Naive thymus-derived CD4-positive, alpha-beta T cell (primary cell): Measurements from ENCODE around the gene ATF2. TPM values are rescaled to one million over a fixed set of nuclear protein-coding genes. Genes with fewer than 3 reads are reported as not detected.

Experiments used
- ATAC-seq: fragments of 150-1000 bp; cut with Tn5 transposase; 2 replicates; pipeline ENCODE4 v1.10.0; 2021; ENCODE audit warnings: mild to moderate bottlenecking, moderate library complexity
- CTCF ChIA-PET: fragments of 350-600 bp; sonication (Branson Sonifier 250); formaldehyde crosslinking; loops from one replicate; lab custom pipeline; 2021; ENCODE audit warnings: antibody characterized with exemption; lab: Charles Lee
- POLR2A ChIA-PET: fragments of 350-600 bp; sonication (Branson Sonifier 250); formaldehyde crosslinking; loops from one replicate; lab custom pipeline; 2021; ENCODE audit warnings: antibody characterized with exemption, inconsistent platforms; lab: Charles Lee
- DNase-seq, 9 donors: peaks; one replicate each; pipeline versions ENCODE4 v3.0.0 to v3.0.0-alpha.2; 2020 to 2022; ENCODE audit warnings: mixed read lengths in 1 of 9
- H3K27ac ChIP-seq: one replicate; pipeline ENCODE4 v1.7.0; 2013; ENCODE audit warnings: mild to moderate bottlenecking, low read depth, low read length, moderate library complexity
- H3K27me3 ChIP-seq, 2 donors: one replicate each; pipeline ENCODE4 v1.7.0; 2013; ENCODE audit warnings: low read length in 2 of 2, mild to moderate bottlenecking in 2 of 2, moderate library complexity in 2 of 2; ENCODE audit not compliant: control insufficient read depth in 2 of 2, insufficient read depth in 2 of 2
- H3K36me3 ChIP-seq, 3 experiments: 1 replicate in 2 of 3; 2 replicates in 1 of 3; pipeline ENCODE4 v1.7.0; 2013; ENCODE audit warnings: low read length in 3 of 3, mild to moderate bottlenecking in 3 of 3, moderate library complexity in 1 of 3; ENCODE audit not compliant: insufficient read depth in 3 of 3, control insufficient read depth in 2 of 3
- H3K4me1 ChIP-seq, 2 donors: one replicate each; pipeline ENCODE4 v1.7.0; 2013; ENCODE audit warnings: low read length in 2 of 2, mild to moderate bottlenecking in 2 of 2, moderate library complexity in 1 of 2; ENCODE audit not compliant: control insufficient read depth in 2 of 2, insufficient read depth in 2 of 2
- H3K4me3 ChIP-seq: 2 replicates; pipeline ENCODE4 v1.7.0; 2013; ENCODE audit warnings: mild to moderate bottlenecking, low read length
- H3K9me3 ChIP-seq, 3 experiments: 1 replicate in 2 of 3; 2 replicates in 1 of 3; pipeline ENCODE4 v1.7.0; 2013; ENCODE audit warnings: low read length in 3 of 3; ENCODE audit not compliant: control insufficient read depth in 2 of 3
- H3K27ac Mint-ChIP-seq, 9 donors: one replicate each; pipeline ENCODE4 v1.8.0; 2020 to 2022; ENCODE audit warnings: mixed read lengths in 9 of 9, mild to moderate bottlenecking in 8 of 9, moderate library complexity in 5 of 9, inconsistent platforms in 2 of 9
- H3K27me3 Mint-ChIP-seq, 5 donors: one replicate each; pipeline ENCODE4 v1.8.0; 2021 to 2022; ENCODE audit warnings: mixed read lengths in 5 of 5, mild to moderate bottlenecking in 1 of 5
- H3K36me3 Mint-ChIP-seq, 5 donors: one replicate each; pipeline ENCODE4 v1.8.0; 2020 to 2022; ENCODE audit warnings: mixed read lengths in 5 of 5, mild to moderate bottlenecking in 3 of 5, inconsistent platforms in 1 of 5
- H3K4me1 Mint-ChIP-seq, 7 donors: one replicate each; pipeline ENCODE4 v1.8.0; 2020 to 2022; ENCODE audit warnings: mixed read lengths in 7 of 7, mild to moderate bottlenecking in 3 of 7, inconsistent platforms in 1 of 7
- H3K4me3 Mint-ChIP-seq, 10 donors: one replicate each; pipeline ENCODE4 v1.8.0; 2020 to 2022; ENCODE audit warnings: mild to moderate bottlenecking in 10 of 10, mixed read lengths in 10 of 10, moderate library complexity in 6 of 10, inconsistent platforms in 2 of 10
- H3K9me3 Mint-ChIP-seq, 11 donors: one replicate each; pipeline ENCODE4 v1.8.0; 2020 to 2022; ENCODE audit warnings: mixed read lengths in 11 of 11, mild to moderate bottlenecking in 4 of 11, inconsistent platforms in 1 of 11, moderate library complexity in 1 of 11
- intact Hi-C, 2 donors: fragments of 100-400 bp; cut with micrococcal nuclease; formaldehyde crosslinking; loops; one replicate each; pipeline ENCODE4 v1.15.1; 2023
- polyA plus RNA-seq, 2 donors: library from polyadenylated mRNA; unstranded; fragments of 300-500 nt; fragmentation: Illumina TruSeq; gene quantifications; one replicate each; pipeline ENCODE4 v1.2.3, GENCODE V29; 2021
- total RNA-seq, 6 experiments: library from RNA in 5 of 6; stranded (reverse) in 5 of 6; gene quantifications; 1 replicate in 5 of 6; 2 replicates in 1 of 6; pipeline ENCODE4 v1.2.3 and lab custom pipeline; 2021 to 2026

Gene ATF2
- total and polyA plus RNA-seq, 7 experiments from 2014 or later: 29.6 to 67.2 (median 58.7) TPM

DNA sequence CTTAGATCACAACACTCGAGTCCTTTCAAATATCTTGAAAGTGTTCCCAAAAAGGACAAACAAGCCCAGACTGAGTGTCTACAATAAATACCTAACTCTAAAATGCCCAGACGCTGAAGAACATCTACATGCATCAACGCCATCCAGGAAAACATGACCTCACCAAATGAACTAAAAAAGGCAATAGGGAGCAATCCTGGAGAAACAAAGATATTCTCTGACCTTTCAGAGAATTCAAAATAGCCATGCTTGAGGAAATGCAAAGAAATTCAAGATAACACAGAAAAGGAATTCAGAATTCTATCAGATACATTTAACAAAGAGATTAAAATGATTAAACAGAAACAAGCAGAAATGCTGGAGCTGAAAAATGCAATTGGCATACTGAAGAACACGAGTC is 101.6 kb downstream of the ATF2 start:
- ChIA-PET POLR2A (no interaction called here), CTCF (no interaction called here)
- H3K36me3 ChIP-seq: no peaks in the 10 kb centered on the region
- H3K4me3 ChIP-seq: no peak overlapping the region
- H3K27ac ChIP-seq: no peak overlapping the region
- H3K36me3 Mint-ChIP-seq: peaks cover 7 to 59% (median 44%) of the 10 kb centered on the region in 5 donors
- no peaks in the 10 kb centered on the region for H3K9me3 Mint-ChIP-seq
- intact Hi-C loops: no loop called here
- ATAC-seq: no peak
- peaks cover 5 to 14% (median 7%) of the 10 kb centered on the region in 7 donors for H3K4me1 Mint-ChIP-seq
- no peak overlapping the region for H3K4me3 Mint-ChIP-seq
- H3K4me1 ChIP-seq: no peaks in the 10 kb centered on the region
- H3K27me3 ChIP-seq: no peaks in the 10 kb centered on the region
- no peak for DNase-seq
- no peaks in the 10 kb centered on the region for H3K27me3 Mint-ChIP-seq
- no peak overlapping the region for H3K27ac Mint-ChIP-seq
- H3K9me3 ChIP-seq: no peaks in the 10 kb centered on the region

DNA sequence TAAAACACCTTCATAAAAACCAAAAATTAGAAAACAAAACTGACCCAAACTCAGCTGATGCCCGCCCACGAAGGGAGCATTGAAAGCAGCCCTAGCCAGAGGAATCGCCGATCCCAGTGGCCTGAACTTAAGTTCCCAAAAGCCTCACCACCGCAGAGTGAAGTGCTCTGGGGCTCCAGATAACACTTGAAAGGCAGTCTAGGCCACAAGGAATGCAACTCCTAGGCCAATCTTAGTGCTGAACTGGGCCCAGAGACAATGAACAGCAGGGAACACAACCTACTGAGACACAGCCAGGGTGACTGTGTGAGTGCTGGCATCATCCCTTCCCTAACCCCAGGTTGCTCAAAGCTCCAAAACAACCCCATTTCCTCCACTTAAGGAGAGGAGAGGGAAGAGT is 103.2 kb downstream of the ATF2 start:
- Mint-ChIP-seq H3K9me3 (no peaks in the 10 kb centered on the region), H3K4me3 (no peak overlapping the region), H3K36me3 (peaks cover 7 to 56% (median 44%) of the 10 kb centered on the region in 5 donors), H3K4me1 (peaks cover 5 to 16% (median 10%) of the 10 kb centered on the region in 7 donors), H3K27me3 (no peaks in the 10 kb centered on the region), H3K27ac (no peak overlapping the region)
- Histone ChIP-seq H3K36me3 (no peaks in the 10 kb centered on the region), H3K27ac (no peak overlapping the region), H3K4me1 (no peaks in the 10 kb centered on the region), H3K27me3 (no peaks in the 10 kb centered on the region), H3K9me3 (no peaks in the 10 kb centered on the region), H3K4me3 (no peak overlapping the region)
- intact Hi-C loops: no loop called here
- POLR2A ChIA-PET: no interaction called here
- CTCF ChIA-PET: no interaction called here
- DNase-seq (no peak), ATAC-seq (no peak)

DNA sequence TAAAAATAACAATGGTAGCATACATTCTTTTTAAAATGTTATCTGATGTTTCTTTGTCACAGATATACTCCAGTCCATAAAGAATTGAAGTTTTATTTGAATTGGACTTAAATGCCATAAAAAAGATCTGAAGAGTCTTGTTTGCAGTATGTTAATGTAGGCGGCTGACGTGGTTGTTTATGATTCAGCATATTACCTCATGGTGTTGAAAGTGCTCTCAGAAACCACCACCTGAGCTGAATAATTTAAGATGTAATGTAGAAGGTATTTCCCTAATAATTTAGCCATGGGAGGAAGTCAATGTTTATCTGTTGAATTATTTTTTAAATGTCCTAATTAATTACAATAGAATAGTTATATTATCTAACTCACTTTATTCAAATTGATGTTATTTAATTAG is 104.3 kb downstream of the ATF2 start:
- Histone ChIP-seq H3K27me3 (no peaks in the 10 kb centered on the region), H3K4me3 (no peak overlapping the region), H3K9me3 (no peaks in the 10 kb centered on the region), H3K27ac (no peak overlapping the region), H3K4me1 (no peaks in the 10 kb centered on the region), H3K36me3 (no peaks in the 10 kb centered on the region)
- peaks cover 0 to 1% (median 0%) of the 10 kb centered on the region in 11 donors for H3K9me3 Mint-ChIP-seq
- H3K4me1 Mint-ChIP-seq: peaks cover under 1 to 16% (median 10%) of the 10 kb centered on the region in 7 donors
- CTCF ChIA-PET: no interaction called here
- no peak overlapping the region for H3K27ac Mint-ChIP-seq
- H3K4me3 Mint-ChIP-seq: no peak overlapping the region
- peaks cover under 1 to 55% (median 43%) of the 10 kb centered on the region in 5 donors for H3K36me3 Mint-ChIP-seq
- POLR2A ChIA-PET: no interaction called here
- intact Hi-C loops: no loop called here
- DNase-seq (no peak), ATAC-seq (no peak)
- no peaks in the 10 kb centered on the region for H3K27me3 Mint-ChIP-seq

DNA sequence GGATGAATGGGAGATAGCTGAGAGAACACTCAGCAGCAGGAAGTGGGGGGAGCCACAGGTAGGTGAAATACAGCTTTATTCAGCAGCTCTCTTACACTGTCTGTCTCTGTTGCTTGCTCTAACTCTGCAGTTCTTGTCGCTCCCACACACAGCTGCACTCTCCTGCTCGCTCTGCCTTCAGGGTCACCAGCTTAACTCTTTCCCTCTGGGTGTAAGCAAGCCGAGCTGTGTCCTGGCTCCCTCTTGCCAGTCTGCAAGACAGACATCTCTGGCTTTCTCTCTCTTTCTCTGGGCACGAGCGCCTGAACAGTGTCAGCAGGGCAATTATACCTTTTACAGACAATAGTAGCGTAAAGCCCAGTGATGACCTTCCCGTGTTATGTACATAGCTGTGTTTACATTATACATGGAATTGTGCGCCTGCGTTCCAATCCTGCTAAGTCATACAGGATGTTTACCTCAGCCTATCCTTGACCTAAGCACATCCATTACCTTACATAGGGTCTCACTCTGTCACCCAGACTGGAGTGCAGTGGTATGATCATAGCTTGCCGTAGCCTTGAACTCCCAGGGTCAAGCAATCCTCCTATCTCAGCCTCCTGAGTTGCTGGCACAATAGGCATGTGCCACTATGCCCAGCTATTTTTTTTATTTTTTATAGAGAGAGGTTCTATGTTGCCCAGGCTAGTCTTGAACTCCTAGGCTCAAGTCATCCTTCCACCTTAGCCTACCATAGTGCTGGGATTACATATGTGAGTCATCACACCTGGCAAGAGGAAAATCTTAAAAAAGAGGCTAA is 105.0 kb downstream of the ATF2 start:
- no peak overlapping the region for H3K27ac ChIP-seq
- CTCF ChIA-PET: no interaction called here
- H3K9me3 Mint-ChIP-seq: peaks cover 0 to 1% (median 0%) of the 10 kb centered on the region in 11 donors
- H3K9me3 ChIP-seq: no peaks in the 10 kb centered on the region
- no peak for ATAC-seq
- intact Hi-C loops: no loop called here
- no peak overlapping the region for H3K27ac Mint-ChIP-seq
- no peak overlapping the region for H3K4me3 ChIP-seq
- peaks cover 0 to 16% (median 10%) of the 10 kb centered on the region in 7 donors for H3K4me1 Mint-ChIP-seq
- POLR2A ChIA-PET: interaction anchor here (0.5 kb wide), 1 partner anchor 33 kb away, joined by 3 read pairs; no protein-coding TSS in a partner anchor
- no peaks in the 10 kb centered on the region for H3K27me3 ChIP-seq
- no peaks in the 10 kb centered on the region for H3K36me3 ChIP-seq
- no peaks in the 10 kb centered on the region for H3K27me3 Mint-ChIP-seq
- no peaks in the 10 kb centered on the region for H3K4me1 ChIP-seq
- H3K4me3 Mint-ChIP-seq: no peak overlapping the region
- DNase-seq: no peak
- H3K36me3 Mint-ChIP-seq: peaks cover 0 to 52% (median 43%) of the 10 kb centered on the region in 5 donors

DNA sequence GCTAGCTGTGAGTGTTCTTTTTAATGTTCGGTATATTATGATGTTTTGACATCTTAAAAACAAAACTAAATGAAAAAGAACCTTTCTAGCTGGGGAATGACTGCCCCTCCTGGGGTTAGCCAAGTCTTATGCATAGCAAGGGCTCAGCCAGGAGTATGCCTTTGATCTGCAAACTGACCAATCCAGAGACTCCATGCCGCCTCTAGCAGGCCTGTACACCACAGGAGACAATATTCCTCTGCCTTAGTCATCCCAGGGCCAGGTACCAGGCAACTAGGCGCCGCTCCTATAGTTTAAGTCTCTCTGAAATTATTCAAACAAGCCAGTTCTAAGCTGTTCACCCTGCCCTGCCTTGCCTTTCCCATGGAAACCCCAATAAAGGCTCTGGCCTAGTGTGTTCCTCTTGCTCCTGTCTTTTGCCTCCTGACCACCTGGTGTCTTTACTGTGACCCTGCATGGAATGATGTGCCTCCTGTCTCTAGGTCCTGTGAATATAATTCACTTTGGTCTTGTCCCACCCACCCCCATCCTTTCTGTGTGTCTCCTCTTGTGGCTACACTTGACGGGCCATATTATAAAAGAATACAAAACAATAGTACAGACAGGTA is 110.8 kb downstream of the ATF2 start:
- H3K4me3 Mint-ChIP-seq: no peak overlapping the region
- intact Hi-C loops: no loop called here
- H3K27me3 Mint-ChIP-seq: no peaks in the 10 kb centered on the region

DNA sequence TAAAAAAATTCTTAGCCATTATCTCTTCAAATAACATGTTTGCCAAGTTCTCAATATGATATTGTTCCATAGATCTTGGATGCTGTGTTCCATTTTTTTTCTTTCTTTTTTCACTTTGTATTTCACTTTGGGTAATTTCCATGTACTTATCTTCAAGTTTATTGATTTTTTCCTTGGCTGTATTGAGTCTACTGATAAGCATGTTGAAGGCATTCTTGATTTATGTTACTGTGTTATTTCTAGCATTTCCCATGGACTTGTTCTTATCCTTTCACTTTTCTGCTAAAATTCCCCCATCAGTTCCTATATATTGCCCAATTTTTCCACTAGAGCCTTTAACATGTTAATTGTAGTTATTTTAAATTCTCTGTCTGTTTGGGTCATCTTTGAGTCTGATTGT is 112.0 kb downstream of the ATF2 start:
- no peaks in the 10 kb centered on the region for H3K4me1 ChIP-seq
- H3K36me3 ChIP-seq: no peaks in the 10 kb centered on the region
- DNase-seq (no peak), ATAC-seq (no peak)
- peaks cover 0 to 4% (median 0%) of the 10 kb centered on the region in 11 donors for H3K9me3 Mint-ChIP-seq
- no peak overlapping the region for H3K4me3 Mint-ChIP-seq
- no peak overlapping the region for H3K27ac Mint-ChIP-seq
- H3K9me3 ChIP-seq: no peaks in the 10 kb centered on the region
- no peak overlapping the region for H3K27ac ChIP-seq
- intact Hi-C loops: no loop called here
- H3K4me1 Mint-ChIP-seq: peaks cover 0 to 2% (median 0%) of the 10 kb centered on the region in 7 donors
- POLR2A ChIA-PET: no interaction called here
- peaks cover 4 to 44% (median 26%) of the 10 kb centered on the region in 5 donors for H3K36me3 Mint-ChIP-seq
- CTCF ChIA-PET: no interaction called here
- no peaks in the 10 kb centered on the region for H3K27me3 ChIP-seq
- no peak overlapping the region for H3K4me3 ChIP-seq
- H3K27me3 Mint-ChIP-seq: no peaks in the 10 kb centered on the region

More for the DNA sequence above, 110.8 kb downstream of the ATF2 start:
- Histone ChIP-seq H3K36me3 (no peaks in the 10 kb centered on the region), H3K27me3 (no peaks in the 10 kb centered on the region), H3K9me3 (no peaks in the 10 kb centered on the region), H3K27ac (no peak overlapping the region), H3K4me3 (no peak overlapping the region), H3K4me1 (no peaks in the 10 kb centered on the region)
- no peak for DNase-seq
- Mint-ChIP-seq H3K4me1 (peaks cover 0 to 9% (median 6%) of the 10 kb centered on the region in 7 donors), H3K36me3 (peaks cover 0 to 35% (median 14%) of the 10 kb centered on the region in 5 donors), H3K9me3 (peaks cover 0 to 4% (median 0%) of the 10 kb centered on the region in 11 donors), H3K27ac (no peak overlapping the region)
- POLR2A ChIA-PET: no interaction called here
- CTCF ChIA-PET: no interaction called here
- no peak for ATAC-seq
